ENCODE results near the gene MRPL46. TPM values are rescaled to one million over a fixed set of nuclear protein-coding genes. Genes with fewer than 3 reads are reported as not detected.
"Not testable (repeated sequence)": the region's sequence is repeated elsewhere in the genome, so short reads cannot be mapped to it uniquely, and the experiment has no call there.

MRPL46 gene
- polyA plus RNA-seq, 4 donors: 31.0 to 36.0 (median 33.7) TPM

DNA sequence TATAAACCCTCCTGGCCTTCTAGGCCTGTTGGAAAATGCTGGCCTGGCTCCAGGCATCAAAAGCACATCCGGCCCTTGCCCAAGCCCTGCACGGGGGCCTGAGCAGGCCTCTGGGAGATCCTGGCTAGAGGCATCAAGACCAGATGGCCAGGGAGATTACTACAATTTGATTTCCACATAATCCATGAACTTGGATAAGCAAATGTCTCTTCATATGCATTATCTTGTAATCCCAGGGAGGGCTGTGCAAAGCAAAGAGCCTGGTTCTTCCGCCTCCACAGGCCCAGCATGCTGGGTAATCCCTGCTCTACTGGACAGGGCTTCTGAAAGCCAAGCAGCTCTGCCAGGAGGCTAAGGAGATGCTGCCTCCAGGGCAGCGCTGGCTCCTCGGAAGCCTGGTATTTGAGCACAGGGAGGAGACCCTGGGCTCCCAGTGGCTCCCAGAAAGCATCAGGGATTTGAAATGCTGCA is 18.2 kb downstream of the MRPL46 start:
- DNase-seq (ENCODE audit: low read depth in 4 of 4, low spot score in 2 of 4): no peak

DNA sequence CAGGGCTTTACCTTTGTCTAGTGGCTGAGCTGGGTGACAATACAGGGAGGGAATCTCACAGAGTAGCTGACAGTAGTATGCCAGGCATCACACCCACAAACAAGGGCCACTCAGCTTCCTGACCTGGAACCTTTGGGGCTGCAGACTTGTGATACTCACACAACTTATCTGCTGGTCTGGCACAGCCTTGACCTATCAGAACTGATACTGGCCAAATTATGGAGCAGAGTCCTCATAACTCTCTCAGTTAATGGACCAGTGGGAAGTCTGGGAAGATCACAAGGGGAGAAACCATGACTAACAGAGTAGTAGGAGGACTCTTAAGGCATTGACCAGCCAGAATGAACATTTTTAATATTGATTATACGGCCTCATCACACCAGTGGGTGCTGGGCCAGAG is 19.4 kb downstream of the MRPL46 start:
- DNase-seq (ENCODE audit: low read depth in 4 of 4, low spot score in 2 of 4): no peak

DNA sequence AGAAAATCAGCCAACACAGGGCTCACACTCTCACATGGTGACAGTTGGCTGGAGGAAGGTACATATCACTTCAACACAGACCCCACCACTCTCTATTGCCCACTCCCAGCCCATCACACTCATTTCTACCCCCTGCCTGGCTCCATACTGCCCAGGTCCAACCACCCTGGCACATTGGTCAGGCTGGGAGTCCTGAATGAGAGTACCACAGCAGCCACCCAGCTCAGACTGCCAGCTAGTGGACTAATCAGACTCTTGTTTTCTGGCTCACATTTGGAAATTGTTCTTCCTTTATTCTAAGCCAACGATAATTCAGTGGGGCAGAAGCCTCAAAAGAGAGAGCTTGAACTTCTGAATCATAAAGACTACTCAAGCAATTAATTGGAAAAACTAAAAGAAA is 20.0 kb downstream of the MRPL46 start:
- no peak for DNase-seq (ENCODE audit: low read depth in 4 of 4, low spot score in 2 of 4)

DNA sequence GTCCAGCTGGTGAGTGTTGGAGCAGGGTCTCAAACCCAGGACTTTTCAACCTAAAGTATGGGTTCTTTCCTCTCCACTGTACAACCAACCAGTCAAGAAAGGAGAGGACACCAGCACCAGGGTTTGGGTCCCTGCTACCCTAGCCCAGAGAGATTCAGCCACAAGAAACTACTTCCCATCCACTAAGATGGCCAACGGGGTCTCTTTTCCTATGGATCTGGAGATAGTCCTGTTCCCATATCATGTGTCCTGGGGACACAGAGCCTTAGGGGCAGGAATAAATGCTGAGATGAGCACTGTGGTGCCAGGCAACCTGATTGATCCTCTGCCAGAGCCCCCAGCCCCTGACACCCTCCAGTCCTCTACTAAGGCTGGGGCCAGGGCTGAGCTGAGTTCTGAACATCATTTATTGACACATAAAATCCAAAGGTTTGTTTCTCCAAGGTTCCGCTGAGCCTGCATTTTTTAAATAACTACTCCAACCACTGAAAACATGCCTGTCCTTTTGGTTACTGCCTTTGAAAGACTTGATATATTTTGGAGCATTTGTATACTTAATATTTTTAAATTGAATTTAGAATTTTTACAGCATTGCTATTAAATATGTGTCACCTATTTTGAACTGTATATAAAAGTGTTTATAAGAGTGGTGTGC is 26.0 kb downstream of the MRPL46 start:
- no peak for DNase-seq (ENCODE audit: low read depth in 4 of 4, low spot score in 2 of 4)

DNA sequence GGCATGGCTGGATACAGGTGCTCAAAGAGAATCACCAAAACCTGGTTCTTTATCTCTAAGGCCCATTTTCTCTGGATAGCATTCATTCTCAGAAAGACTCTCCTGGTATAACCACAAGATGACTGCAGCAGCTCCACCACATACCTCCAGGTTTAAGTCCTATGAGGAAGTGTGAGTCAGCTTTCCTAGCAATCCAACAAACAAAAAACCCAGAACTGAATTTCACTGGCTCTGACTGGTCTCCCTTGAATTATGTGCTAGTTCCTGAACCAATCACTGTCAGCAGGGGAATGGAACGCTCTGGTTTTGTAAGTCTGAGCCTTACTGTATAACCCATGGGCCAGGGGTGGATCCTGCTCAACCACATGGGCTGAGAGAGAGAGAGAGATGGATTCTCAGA is 27.2 kb downstream of the MRPL46 start:
- no peak for DNase-seq (ENCODE audit: low read depth in 4 of 4, low spot score in 2 of 4)

DNA sequence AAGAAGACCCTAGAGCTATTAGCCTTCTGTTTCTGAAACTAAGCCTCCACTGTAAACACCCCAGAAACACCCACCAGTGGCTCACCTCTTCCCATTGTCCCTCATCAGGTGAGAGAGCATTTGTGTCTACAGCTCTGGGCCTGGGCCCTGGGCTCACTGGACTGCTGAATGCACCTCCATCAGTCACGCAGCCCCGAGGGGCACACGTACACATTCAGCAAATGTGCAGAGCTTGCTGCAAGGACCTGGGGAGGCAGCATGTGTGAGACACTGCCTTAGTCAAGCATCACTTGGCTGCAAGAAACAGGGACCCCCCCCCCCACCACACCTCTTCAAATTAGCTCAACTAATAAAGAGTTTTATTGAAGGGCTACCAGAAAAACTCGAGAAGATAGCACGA is 29.0 kb downstream of the MRPL46 start:
- no peak for DNase-seq (ENCODE audit: low read depth in 4 of 4, low spot score in 2 of 4)

DNA sequence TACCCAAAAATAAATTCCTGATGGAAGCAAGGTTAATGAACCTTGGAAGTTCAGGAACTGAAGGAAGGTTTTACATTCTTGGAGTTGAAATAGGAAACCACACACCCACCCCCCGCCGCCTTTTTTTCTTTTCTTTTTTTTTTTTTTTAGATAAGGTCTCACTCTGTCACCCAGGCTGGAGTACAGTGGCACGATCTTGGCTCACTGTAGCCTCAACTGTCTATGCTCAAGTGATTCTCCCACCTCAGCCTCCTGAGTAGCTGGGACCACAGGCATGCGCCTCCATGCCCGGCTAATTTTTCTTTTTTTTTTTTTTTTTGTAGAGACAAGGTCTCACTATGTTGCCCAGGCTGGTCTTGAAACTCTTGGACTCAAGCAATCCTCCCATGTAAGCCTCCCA is 33.1 kb downstream of the MRPL46 start:
- DNase-seq (ENCODE audit: low read depth in 4 of 4, low spot score in 2 of 4): not testable (repeated sequence)

DNA sequence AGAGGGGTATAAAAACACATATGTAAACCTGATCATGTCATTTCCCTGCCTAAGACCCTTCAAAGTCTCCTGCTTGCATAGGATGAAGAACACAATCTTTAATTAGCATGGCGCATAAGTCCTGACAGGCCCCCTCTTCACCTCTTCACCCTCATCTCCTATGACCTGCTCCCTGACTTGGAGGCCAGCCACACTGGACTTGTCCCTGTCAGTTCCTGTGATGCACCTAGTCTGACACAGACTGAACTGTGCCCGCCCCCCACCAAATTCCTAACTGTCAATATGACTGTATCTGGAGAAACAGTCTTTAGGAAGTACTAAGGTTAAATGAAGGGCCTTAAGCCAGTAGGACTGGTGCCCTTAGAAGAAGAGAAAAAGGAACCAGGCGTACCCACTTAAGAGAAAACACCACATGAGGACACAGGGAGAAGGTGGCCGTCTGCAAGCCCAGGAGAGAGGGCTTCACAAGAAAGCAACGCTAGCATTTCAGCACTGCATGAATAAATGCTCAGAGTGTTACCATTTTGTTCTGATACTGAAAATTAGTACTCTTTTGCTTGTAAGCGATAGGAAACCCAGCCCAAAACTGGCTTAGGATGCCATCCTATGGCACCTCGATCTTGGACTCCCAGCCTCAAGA is 34.0 kb downstream of the MRPL46 start:
- DNase-seq (ENCODE audit: low read depth in 4 of 4, low spot score in 2 of 4): no peak

DNA sequence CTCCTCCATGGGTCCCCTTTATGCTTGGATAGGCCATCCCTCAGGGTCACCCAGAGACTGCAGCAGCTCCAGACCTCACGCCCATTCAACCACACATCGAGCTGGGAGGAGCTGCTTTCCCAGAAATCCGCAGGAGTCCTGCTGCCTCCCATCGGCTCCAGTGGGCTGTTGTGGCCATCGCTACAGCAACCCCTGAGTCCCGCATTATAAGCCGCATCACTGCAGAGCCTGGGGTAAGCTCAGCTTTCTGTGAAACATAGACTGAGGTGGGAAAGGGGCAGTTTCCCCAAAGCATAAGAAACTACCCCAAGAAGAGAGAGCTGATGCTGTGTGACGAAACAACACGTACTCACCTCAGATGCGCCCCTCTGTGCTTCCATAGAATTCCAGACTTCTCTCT is 35.7 kb downstream of the MRPL46 start:
- no peak for DNase-seq (ENCODE audit: low read depth in 4 of 4, low spot score in 2 of 4)

DNA sequence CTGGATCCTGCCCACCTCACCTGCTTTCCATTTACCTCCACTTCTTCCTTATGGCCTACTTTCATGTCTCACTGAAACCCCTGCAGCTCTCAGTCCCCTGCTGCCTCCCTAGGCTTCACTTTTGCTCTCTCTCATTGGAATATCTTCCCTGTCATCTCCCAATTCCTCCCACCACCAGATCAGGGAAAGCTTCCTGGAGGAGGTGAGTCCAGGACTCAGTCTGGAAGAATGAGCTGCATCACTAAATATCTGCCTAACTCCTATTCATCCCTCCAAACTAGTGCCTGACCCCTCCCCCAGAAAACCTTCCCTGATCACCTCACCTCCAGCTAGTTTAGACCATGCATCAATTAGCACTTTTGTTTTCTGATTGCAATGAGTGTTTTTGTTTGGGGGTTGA is 37.1 kb downstream of the MRPL46 start:
- no peak for DNase-seq (ENCODE audit: low read depth in 4 of 4, low spot score in 2 of 4)

DNA sequence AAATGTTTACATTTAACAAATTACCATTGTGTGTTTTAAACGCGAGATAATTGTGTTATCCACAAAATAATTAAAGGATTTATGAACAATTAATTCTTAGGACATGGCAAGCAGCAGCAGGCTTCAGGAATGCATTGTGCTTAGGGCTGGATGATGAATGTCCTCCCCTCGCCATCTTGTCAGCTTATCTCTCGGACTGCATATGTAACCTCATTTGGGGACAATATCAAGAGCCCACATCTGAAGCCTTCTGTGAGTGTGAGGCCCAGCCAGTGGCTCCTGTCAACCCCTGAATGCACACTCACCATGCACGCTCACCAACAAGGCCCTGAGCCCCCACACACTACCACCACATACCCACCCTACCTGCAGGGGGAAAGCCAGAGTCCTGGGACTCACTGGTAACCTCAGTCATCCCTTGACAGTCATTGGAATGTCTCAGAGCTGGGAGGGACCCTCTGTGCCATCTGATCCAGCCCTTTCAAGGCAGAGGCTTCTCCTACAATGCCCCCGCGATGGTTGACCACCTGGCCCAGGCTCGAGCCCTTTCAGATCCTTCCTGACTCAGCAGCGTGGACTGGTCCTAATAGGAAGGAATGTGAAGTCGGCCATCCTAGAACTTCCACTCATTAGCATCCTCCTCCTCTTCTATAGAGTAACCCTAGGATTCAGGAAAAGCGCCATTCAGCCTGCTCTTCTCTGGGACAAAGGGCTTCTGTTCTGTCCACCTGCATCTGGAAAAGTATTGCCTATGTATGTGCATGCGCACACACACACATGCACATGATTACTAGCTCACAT is 38.2 kb downstream of the MRPL46 start:
- no peak for DNase-seq (ENCODE audit: low read depth in 4 of 4, low spot score in 2 of 4)

DNA sequence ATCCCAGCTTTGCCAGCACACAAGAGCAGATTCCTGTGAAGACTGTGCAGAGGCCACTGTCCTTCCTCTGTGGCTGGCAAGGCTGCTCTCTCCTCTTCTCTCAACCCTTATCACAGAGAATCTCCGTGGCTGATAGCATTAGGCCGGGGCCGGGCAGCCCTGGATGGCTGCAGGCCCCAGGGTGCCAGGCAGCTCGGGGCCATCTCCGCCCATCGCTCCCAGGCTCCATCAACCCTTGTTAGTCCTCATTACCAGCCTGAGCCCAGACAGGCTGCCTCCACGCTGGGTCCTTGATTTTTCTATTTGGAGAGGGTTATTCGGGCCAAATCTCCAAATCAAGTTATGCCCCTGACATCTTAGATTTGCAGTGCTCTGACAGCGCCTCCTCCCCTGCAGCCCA is 39.1 kb downstream of the MRPL46 start:
- no peak for DNase-seq (ENCODE audit: low read depth in 4 of 4, low spot score in 2 of 4)

DNA sequence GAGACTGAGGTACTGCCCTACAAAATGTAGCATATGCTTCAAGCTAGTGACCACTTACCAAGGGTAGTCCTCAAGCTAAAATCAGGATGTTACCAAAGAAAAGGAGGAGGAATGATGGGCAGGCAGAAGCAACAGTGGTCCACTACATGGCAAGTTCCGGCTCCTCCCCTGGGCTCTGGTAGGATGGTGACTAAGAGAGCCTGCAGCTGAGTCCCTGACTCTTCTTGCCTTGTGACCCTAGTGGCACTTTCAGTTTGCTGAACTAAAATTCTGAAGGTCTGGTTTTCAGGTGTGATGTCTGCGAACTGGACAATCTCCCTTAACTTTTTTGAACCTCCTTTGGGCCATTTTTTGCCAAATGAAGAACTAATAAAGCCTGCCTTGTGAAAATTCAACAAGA is 40.9 kb downstream of the MRPL46 start:
- DNase-seq (ENCODE audit: low read depth in 4 of 4, low spot score in 2 of 4): no peak

DNA sequence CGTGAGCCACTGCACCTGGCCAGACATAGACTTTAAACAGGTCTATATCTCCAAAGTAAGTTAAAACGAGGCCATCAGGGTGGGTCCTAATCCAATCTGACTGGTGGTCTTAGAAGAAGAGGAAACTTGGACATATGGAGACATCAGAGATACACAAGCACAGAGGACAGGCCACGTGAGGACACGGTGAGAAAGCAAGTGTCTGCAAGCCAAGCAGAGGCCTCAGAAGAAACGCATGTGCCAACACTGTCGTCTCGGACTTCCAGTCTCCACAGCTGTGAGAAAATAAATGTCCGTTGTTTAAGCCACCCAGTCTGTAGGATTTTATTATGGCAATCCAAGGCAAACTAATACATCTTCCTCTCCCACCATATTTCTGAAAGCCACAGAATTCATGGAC is 43.9 kb downstream of the MRPL46 start:
- DNase-seq (ENCODE audit: low read depth in 4 of 4, low spot score in 2 of 4): no peak

DNA sequence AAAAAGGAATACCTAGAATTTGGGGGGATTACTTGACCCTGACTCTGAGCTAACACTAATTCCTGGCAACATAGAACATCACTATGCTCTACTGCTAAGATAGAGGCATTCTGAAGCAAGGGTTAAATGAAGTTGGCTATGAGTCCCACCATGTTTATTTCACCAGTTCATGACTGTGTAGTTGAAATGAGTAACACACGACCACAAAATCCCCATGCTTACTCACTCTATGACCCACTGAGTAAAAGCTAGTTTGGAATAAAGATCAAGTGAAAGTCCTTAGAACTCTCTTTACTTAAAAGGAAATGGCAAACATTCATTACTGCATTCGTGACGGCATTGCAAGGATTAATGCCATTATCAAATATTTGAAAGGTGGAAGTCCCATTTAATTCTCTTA is 47.4 kb downstream of the MRPL46 start:
- DNase-seq (ENCODE audit: low read depth in 4 of 4, low spot score in 2 of 4): no peak

Other genes starting within 250 kb of the MRPL46 start
- 10 to 100 TPM; 10.9 to 16.6 (median 13.0) TPM for gene NTRK3, start 210.6 kb downstream of the MRPL46 start, polyA plus RNA-seq (ENCODE audit: insufficient read length in 4 of 4)
- 10 to 100 TPM; 43.2 to 55.1 (median 49.2) TPM for gene MRPS11, start 320 bp upstream of the MRPL46 start, polyA plus RNA-seq (ENCODE audit: insufficient read length in 4 of 4)
- 10 to 100 TPM; 11.5 to 17.9 (median 15.7) TPM for gene DET1, start 79.3 kb upstream of the MRPL46 start, polyA plus RNA-seq (ENCODE audit: insufficient read length in 4 of 4)
- 1 to 10 TPM; 6.0 to 8.1 (median 6.9) TPM for gene AEN, start 154.0 kb upstream of the MRPL46 start, polyA plus RNA-seq (ENCODE audit: insufficient read length in 4 of 4)
- 1 to 10 TPM; 1.1 to 2.4 (median 1.4) TPM for gene ISG20, start 171.6 kb upstream of the MRPL46 start, polyA plus RNA-seq (ENCODE audit: insufficient read length in 4 of 4)

Measured in left renal cortex interstitium (tissue), 4 donors.